Liver (tissue), 9 donors: ENCODE data around the gene CORT. TPM values are rescaled to one million over a fixed set of nuclear protein-coding genes. Genes with fewer than 3 reads are reported as not detected.

ENCODE experiments used
- DNase-seq: peaks from one replicate; pipeline ENCODE4 v3.0.0-alpha.2; 2017; ENCODE audit warnings: low spot score
- H3K27ac ChIP-seq, 2 donors: one replicate each; pipeline ENCODE4 v1.7.0; 2013; ENCODE audit warnings: inconsistent platforms in 2 of 2, low read length in 2 of 2, control low read depth in 1 of 2, low read depth in 1 of 2, mild to moderate bottlenecking in 1 of 2
- H3K27me3 ChIP-seq, 4 donors: one replicate each; pipeline versions ENCODE4 v1.6.1 to v1.7.0; 2013; ENCODE audit warnings: low read length in 3 of 4, inconsistent platforms in 1 of 4, mild to moderate bottlenecking in 1 of 4, moderate library complexity in 1 of 4; ENCODE audit not compliant: control insufficient read depth in 4 of 4, insufficient read depth in 4 of 4
- H3K36me3 ChIP-seq, 4 donors: one replicate each; pipeline versions ENCODE4 v1.6.1 to v1.7.0; 2013; ENCODE audit warnings: low read length in 3 of 4, mild to moderate bottlenecking in 3 of 4, low read depth in 1 of 4, moderate library complexity in 1 of 4; ENCODE audit not compliant: control insufficient read depth in 4 of 4, insufficient read depth in 3 of 4
- H3K4me1 ChIP-seq, 4 donors: one replicate each; pipeline versions ENCODE4 v1.6.1 to v1.7.0; 2013; ENCODE audit warnings: low read length in 3 of 4, mild to moderate bottlenecking in 3 of 4, moderate library complexity in 1 of 4; ENCODE audit not compliant: control insufficient read depth in 4 of 4, insufficient read depth in 4 of 4
- H3K4me3 ChIP-seq, 3 donors: one replicate each; pipeline versions ENCODE4 v1.6.1 to v1.7.0; 2013; ENCODE audit warnings: low read length in 3 of 3, control low read depth in 1 of 3, low read depth in 1 of 3, mild to moderate bottlenecking in 1 of 3
- H3K9ac ChIP-seq, 2 donors: one replicate each; pipeline ENCODE4 v1.7.0; 2013; ENCODE audit warnings: low read length in 2 of 2, mild to moderate bottlenecking in 2 of 2, moderate library complexity in 2 of 2, control low read depth in 1 of 2, low read depth in 1 of 2
- H3K9me3 ChIP-seq, 4 donors: one replicate each; pipeline versions ENCODE4 v1.6.1 to v1.7.0; 2013; ENCODE audit warnings: low read length in 3 of 4; ENCODE audit not compliant: control insufficient read depth in 4 of 4
- EGR1 ChIP-seq, 2 donors: IDR thresholded peaks; 2 replicates each; pipeline ENCODE4 v1.6.1; 2016 to 2018; ENCODE audit warnings: antibody characterized with exemption in 2 of 2, low read depth in 2 of 2
- FOXA1 ChIP-seq: IDR thresholded peaks from 2 replicates; pipeline ENCODE4 v1.6.1; 2016; ENCODE audit warnings: antibody characterized with exemption
- FOXA2 ChIP-seq: IDR thresholded peaks from 2 replicates; pipeline ENCODE4 v1.6.1; 2016; ENCODE audit warnings: antibody characterized with exemption
- GABPA ChIP-seq, 2 donors: IDR thresholded peaks in 1 of 2; conservative IDR thresholded peaks in 1 of 2; 2 replicates each; pipeline ENCODE4 v1.6.1; 2016; ENCODE audit warnings: antibody characterized with exemption in 2 of 2, mild to moderate bottlenecking in 1 of 2, moderate library complexity in 1 of 2
- HNF4A ChIP-seq, 2 donors: conservative IDR thresholded peaks; 2 replicates each; pipeline ENCODE4 v1.6.1; 2016; ENCODE audit warnings: antibody characterized with exemption in 2 of 2, mild to moderate bottlenecking in 2 of 2
- HNF4G ChIP-seq: IDR thresholded peaks from 2 replicates; pipeline ENCODE4 v1.6.1; 2016; ENCODE audit warnings: antibody characterized with exemption
- JUND ChIP-seq, 2 donors: IDR thresholded peaks; 2 replicates each; pipeline ENCODE4 v1.6.1; 2016; ENCODE audit warnings: antibody characterized with exemption in 2 of 2
- RAD21 ChIP-seq, 2 donors: IDR thresholded peaks; 2 replicates each; pipeline ENCODE4 v1.6.1; 2016; ENCODE audit warnings: antibody characterized with exemption in 2 of 2, mild to moderate bottlenecking in 2 of 2
- RXRA ChIP-seq, 2 donors: IDR thresholded peaks; 2 replicates each; pipeline ENCODE4 v1.6.1; 2017 to 2018; ENCODE audit warnings: antibody characterized with exemption in 2 of 2, mild to moderate bottlenecking in 1 of 2
- YY1 ChIP-seq: IDR thresholded peaks from 2 replicates; pipeline ENCODE4 v1.6.1; 2016; ENCODE audit warnings: antibody characterized with exemption, mild to moderate bottlenecking
- WGBS: extraction: QIAGEN DNeasy Blood & Tissue Kit; methylation state at CpG from one replicate; pipeline ENCODE4 v1.1.7; 2013; 5-methylcytosine and 5-hydroxymethylcytosine counted together
- polyA plus RNA-seq, 2 donors: library from polyadenylated mRNA; stranded (reverse) in 1 of 2; unstranded in 1 of 2; fragments of 200-250 nt in 1 of 2; fragments of >200 nt in 1 of 2; fragmentation: Nextera tagmentation in 1 of 2; extraction: Ambion mirVana in 1 of 2; gene quantifications; one replicate each; pipeline versions ENCODE4 v1.2.1 to v1.2.3, GENCODE V29; 2013 to 2015
- total RNA-seq, 2 donors: library from RNA; depleted of rRNA; stranded (reverse); fragments of >200 nt; gene quantifications; one replicate each; pipeline ENCODE4 v1.2.3, GENCODE V29; 2014
- TF ChIP-seq, protein P1 (sequence below): IDR thresholded peaks from 2 replicates; pipeline ENCODE4 v1.6.1; 2016; ENCODE audit warnings: antibody characterized with exemption
- TF ChIP-seq, protein P2 (sequence below): IDR thresholded peaks from 2 replicates; pipeline ENCODE4 v1.6.1; 2016; ENCODE audit warnings: antibody characterized with exemption
- TF ChIP-seq, protein P3 (sequence below): IDR thresholded peaks from 2 replicates; pipeline ENCODE4 v1.6.1; 2016; ENCODE audit warnings: antibody characterized with exemption, mild to moderate bottlenecking
- TF ChIP-seq, protein P4 (sequence below): fragments of 150-350 bp; IDR thresholded peaks from 2 replicates; pipeline ENCODE4 v1.5.1; 2017; ENCODE audit warnings: improper control_type of control experiment, low read depth, low read length; ENCODE audit not compliant: missing input control
- donor health status: healthy.
- donor health status: healthy.
- donor health status: healthy.
- donor health status: healthy.
- donor health status: healthy.

The CORT gene
- total and polyA plus RNA-seq, 4 donors, result 0.05 to 0.28 (median 0.13) TPM

DNA sequence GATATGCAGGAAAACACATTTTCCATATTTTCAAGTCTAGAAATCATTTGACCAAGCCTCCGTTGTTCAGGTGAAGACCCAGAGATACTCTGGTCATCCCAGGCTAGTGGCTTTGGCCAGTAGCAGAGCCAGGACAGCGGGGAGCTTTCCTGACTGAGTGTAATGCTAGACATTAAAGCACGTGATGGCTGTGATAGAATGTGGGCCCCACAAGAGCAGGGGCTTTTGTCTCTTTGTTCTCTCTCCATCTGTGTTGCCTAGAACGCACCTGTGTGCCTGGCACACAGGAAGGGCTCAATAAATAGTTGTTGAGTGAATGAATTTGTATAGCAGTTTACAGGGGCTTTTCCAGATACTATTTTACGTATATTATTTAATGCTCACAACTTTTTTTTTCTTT is 9.0 kb upstream of the CORT start:
- 97% methylated on average over 5 of the region's 5 CpGs for WGBS
- peaks cover 0 to 5% (median 1%) of the 10 kb centered on the region in 4 donors for H3K36me3 ChIP-seq
- no peak overlapping the region for H3K9ac ChIP-seq
- no peak overlapping the region for H3K4me3 ChIP-seq
- no peaks in the 10 kb centered on the region for H3K4me1 ChIP-seq
- TF ChIP-seq YY1, result no peak
- TF ChIP-seq, protein P1, sequence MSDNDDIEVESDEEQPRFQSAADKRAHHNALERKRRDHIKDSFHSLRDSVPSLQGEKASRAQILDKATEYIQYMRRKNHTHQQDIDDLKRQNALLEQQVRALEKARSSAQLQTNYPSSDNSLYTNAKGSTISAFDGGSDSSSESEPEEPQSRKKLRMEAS, result no peak
- TF ChIP-seq, protein P2, sequence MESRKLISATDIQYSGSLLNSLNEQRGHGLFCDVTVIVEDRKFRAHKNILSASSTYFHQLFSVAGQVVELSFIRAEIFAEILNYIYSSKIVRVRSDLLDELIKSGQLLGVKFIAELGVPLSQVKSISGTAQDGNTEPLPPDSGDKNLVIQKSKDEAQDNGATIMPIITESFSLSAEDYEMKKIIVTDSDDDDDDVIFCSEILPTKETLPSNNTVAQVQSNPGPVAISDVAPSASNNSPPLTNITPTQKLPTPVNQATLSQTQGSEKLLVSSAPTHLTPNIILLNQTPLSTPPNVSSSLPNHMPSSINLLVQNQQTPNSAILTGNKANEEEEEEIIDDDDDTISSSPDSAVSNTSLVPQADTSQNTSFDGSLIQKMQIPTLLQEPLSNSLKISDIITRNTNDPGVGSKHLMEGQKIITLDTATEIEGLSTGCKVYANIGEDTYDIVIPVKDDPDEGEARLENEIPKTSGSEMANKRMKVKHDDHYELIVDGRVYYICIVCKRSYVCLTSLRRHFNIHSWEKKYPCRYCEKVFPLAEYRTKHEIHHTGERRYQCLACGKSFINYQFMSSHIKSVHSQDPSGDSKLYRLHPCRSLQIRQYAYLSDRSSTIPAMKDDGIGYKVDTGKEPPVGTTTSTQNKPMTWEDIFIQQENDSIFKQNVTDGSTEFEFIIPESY, result no peak
- TF ChIP-seq, protein P3, sequence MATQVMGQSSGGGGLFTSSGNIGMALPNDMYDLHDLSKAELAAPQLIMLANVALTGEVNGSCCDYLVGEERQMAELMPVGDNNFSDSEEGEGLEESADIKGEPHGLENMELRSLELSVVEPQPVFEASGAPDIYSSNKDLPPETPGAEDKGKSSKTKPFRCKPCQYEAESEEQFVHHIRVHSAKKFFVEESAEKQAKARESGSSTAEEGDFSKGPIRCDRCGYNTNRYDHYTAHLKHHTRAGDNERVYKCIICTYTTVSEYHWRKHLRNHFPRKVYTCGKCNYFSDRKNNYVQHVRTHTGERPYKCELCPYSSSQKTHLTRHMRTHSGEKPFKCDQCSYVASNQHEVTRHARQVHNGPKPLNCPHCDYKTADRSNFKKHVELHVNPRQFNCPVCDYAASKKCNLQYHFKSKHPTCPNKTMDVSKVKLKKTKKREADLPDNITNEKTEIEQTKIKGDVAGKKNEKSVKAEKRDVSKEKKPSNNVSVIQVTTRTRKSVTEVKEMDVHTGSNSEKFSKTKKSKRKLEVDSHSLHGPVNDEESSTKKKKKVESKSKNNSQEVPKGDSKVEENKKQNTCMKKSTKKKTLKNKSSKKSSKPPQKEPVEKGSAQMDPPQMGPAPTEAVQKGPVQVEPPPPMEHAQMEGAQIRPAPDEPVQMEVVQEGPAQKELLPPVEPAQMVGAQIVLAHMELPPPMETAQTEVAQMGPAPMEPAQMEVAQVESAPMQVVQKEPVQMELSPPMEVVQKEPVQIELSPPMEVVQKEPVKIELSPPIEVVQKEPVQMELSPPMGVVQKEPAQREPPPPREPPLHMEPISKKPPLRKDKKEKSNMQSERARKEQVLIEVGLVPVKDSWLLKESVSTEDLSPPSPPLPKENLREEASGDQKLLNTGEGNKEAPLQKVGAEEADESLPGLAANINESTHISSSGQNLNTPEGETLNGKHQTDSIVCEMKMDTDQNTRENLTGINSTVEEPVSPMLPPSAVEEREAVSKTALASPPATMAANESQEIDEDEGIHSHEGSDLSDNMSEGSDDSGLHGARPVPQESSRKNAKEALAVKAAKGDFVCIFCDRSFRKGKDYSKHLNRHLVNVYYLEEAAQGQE, result no peak
- TF ChIP-seq, protein P4, sequence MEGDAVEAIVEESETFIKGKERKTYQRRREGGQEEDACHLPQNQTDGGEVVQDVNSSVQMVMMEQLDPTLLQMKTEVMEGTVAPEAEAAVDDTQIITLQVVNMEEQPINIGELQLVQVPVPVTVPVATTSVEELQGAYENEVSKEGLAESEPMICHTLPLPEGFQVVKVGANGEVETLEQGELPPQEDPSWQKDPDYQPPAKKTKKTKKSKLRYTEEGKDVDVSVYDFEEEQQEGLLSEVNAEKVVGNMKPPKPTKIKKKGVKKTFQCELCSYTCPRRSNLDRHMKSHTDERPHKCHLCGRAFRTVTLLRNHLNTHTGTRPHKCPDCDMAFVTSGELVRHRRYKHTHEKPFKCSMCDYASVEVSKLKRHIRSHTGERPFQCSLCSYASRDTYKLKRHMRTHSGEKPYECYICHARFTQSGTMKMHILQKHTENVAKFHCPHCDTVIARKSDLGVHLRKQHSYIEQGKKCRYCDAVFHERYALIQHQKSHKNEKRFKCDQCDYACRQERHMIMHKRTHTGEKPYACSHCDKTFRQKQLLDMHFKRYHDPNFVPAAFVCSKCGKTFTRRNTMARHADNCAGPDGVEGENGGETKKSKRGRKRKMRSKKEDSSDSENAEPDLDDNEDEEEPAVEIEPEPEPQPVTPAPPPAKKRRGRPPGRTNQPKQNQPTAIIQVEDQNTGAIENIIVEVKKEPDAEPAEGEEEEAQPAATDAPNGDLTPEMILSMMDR, result no peak
- no peak for TF ChIP-seq HNF4G
- no peak for TF ChIP-seq RAD21 (IDR thresholded peaks at IDR 0.05)
- TF ChIP-seq EGR1 (IDR thresholded peaks at IDR 0.05; ENCODE audit: low read depth in 2 of 2), result no peak
- TF ChIP-seq HNF4A (conservative IDR thresholded peaks at IDR 0.05), result no peak
- no peak for TF ChIP-seq FOXA2
- TF ChIP-seq JUND (IDR thresholded peaks at IDR 0.05), result no peak
- TF ChIP-seq GABPA (IDR thresholded peaks at IDR 0.05 in 1 of 2, conservative IDR thresholded peaks at IDR 0.05 in 1 of 2), result no peak
- TF ChIP-seq FOXA1, result no peak
- TF ChIP-seq RXRA (IDR thresholded peaks at IDR 0.05), result no peak
- no peaks in the 10 kb centered on the region for H3K9me3 ChIP-seq
- no peak for DNase-seq
- no peak overlapping the region for H3K27ac ChIP-seq
- H3K27me3 ChIP-seq, result no peaks in the 10 kb centered on the region

DNA sequence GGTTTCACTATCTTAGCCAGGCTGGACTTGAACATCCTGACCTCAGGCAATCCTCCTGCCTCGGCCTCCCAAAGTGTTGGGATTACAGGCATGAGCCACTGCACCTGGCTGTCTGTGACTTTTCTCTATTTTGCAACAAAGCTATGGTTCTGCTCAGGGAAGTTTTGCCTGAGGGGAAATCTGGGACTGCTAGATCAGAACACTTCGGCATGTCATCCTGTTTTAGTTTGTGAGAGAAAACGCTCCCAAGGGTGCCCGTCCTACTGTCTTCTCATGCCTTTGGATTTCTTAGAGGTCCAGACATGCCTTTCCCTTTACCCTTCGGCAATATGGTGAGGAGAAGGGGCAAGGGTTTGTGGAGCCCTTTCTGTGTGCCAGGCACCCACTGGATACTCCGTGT is 5.6 kb upstream of the CORT start:
- H3K4me3 ChIP-seq, result no peak overlapping the region
- no peak for DNase-seq
- no peak overlapping the region for H3K27ac ChIP-seq
- no peaks in the 10 kb centered on the region for H3K27me3 ChIP-seq
- no peak for TF ChIP-seq YY1
- no peak for TF ChIP-seq HNF4G
- no peaks in the 10 kb centered on the region for H3K9me3 ChIP-seq
- no peak overlapping the region for H3K9ac ChIP-seq
- WGBS, result 98% methylated on average over 6 of the region's 6 CpGs
- H3K36me3 ChIP-seq, result peaks cover 0 to 5% (median 1%) of the 10 kb centered on the region in 4 donors
- H3K4me1 ChIP-seq, result no peaks in the 10 kb centered on the region
